ENCODE results near the gene ZNHIT1.
"Not testable (repeated sequence)": the region's sequence is repeated elsewhere in the genome, so short reads cannot be mapped to it uniquely, and the experiment has no call there.

ZNHIT1 gene

DNA sequence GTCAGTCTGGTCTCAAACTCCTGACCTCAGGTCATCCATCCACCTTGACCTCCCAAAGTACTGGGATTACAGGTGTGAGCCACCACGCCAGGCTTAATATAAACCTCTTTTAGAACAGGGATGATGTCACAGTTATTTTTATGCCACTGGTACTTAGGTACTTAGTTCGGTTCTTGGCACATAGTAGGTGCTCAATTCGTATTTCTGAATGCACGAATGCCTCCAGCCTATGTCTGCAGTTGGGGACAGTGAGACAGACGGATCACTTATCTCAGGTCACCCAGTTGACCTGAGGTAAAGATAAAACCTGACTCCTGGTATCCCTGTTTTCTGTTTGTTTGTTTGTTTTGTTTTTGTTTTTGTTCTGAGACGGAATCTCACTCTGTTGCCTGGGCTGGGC lies 31.8 kb upstream of the ZNHIT1 start:
- DNase-seq (ENCODE audit: low spot score), result no peak
- ChIA-PET CTCF (interaction anchor here (0.9 to 1.6 kb wide), 2 partner anchors 42 to 43 kb away, joined by 4 to 5 read pairs; no protein-coding TSS in a partner anchor), POLR2A (ENCODE audit: low non-redundant PET) (no interaction called here)
- TF ChIP-seq, protein P1, sequence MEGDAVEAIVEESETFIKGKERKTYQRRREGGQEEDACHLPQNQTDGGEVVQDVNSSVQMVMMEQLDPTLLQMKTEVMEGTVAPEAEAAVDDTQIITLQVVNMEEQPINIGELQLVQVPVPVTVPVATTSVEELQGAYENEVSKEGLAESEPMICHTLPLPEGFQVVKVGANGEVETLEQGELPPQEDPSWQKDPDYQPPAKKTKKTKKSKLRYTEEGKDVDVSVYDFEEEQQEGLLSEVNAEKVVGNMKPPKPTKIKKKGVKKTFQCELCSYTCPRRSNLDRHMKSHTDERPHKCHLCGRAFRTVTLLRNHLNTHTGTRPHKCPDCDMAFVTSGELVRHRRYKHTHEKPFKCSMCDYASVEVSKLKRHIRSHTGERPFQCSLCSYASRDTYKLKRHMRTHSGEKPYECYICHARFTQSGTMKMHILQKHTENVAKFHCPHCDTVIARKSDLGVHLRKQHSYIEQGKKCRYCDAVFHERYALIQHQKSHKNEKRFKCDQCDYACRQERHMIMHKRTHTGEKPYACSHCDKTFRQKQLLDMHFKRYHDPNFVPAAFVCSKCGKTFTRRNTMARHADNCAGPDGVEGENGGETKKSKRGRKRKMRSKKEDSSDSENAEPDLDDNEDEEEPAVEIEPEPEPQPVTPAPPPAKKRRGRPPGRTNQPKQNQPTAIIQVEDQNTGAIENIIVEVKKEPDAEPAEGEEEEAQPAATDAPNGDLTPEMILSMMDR (conservative IDR thresholded peaks at IDR 0.05; ENCODE audit: low read depth), result no peak
- H3K27ac ChIP-seq, result no peak overlapping the region

DNA sequence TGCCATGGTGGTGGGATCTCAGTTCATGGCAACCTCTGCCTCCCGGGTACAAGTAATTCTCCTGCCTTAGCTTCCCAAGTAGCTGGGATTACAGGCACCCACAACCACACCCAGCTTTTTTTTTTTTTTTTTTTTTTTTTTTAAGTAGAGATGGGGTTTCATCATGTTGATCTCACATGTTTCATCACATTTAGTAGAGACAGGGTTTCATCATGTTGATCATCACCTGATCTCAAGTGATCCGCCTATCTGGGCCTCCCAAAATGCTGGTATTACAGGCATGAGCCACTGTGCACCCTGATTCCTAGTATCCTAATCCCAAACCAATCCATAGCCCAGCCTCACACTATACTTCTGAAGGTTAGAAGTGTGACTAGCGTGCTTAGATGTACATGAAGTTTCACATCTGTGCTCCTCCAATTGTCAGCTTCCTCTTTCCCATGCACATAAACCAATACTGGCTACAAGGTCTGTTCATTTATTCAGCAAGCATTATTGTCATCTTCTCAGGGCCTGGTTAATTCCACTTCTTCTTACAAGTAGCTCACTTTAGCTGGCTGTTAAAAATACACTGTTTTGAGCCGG lies 31.0 kb upstream of the ZNHIT1 start:
- no peak overlapping the region for H3K27ac ChIP-seq
- ChIA-PET CTCF (interaction anchor here (0.6 to 1.6 kb wide), 4 partner anchors 43 to 190 kb away, joined by 3 to 5 read pairs (median 4); no protein-coding TSS in a partner anchor), POLR2A (ENCODE audit: low non-redundant PET) (interaction anchor here (0.7 kb wide), 1 partner anchor 9 kb away, joined by 9 read pairs; no protein-coding TSS in a partner anchor)
- DNase-seq (ENCODE audit: low spot score), result no peak
- TF ChIP-seq, protein P1 (conservative IDR thresholded peaks at IDR 0.05; ENCODE audit: low read depth), result no peak

DNA sequence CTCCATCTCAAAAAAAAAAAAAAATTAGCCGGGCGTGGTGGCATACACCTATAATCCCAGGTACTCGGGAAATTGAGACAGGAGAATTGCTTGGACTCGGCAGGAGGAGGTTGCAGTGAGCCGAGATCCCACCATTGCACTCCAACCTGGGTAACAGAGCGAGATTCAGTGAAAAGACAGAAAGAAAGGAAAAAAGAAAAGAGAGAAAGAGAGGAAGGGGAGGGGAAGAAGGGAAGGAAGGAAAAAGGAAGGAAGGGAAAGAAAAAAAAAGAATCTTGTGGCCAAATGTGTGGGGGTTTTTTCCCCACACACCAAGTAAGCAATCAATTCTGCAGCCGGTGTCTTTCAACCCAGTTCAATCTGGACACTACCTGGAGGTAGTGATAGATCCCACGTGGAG lies 28.9 kb upstream of the ZNHIT1 start:
- TF ChIP-seq, protein P1 (conservative IDR thresholded peaks at IDR 0.05; ENCODE audit: low read depth), result no peak
- no peak for DNase-seq (ENCODE audit: low spot score)
- ChIA-PET POLR2A (ENCODE audit: low non-redundant PET) (no interaction called here), CTCF (interaction anchor here (0.7 kb wide), 1 partner anchor 26 kb away, joined by 3 read pairs; no protein-coding TSS in a partner anchor)
- H3K27ac ChIP-seq, result no peak overlapping the region

DNA sequence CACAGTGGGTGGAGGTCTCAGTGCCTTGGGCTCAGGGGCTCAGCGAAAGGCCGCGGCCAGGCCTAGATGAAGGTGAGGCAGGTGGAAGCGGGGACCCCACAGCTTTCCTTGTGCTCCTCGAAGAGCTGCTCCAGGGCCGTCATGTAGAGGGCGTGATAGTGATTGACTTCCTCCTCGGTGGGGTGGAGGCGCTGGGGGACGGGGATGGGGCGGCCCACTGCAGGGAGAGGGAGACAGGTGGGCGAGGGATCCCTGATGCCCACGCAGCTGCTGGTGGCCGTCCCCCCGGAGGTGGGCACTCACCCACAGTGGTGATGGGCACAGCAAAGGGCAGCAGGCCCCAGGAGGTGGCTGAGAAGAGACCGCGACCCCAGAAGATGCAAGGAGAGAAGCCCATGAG lies 22.1 kb upstream of the ZNHIT1 start:
- ChIA-PET CTCF (no interaction called here), POLR2A (ENCODE audit: low non-redundant PET) (no interaction called here)
- H3K27ac ChIP-seq, result no peak overlapping the region

DNA sequence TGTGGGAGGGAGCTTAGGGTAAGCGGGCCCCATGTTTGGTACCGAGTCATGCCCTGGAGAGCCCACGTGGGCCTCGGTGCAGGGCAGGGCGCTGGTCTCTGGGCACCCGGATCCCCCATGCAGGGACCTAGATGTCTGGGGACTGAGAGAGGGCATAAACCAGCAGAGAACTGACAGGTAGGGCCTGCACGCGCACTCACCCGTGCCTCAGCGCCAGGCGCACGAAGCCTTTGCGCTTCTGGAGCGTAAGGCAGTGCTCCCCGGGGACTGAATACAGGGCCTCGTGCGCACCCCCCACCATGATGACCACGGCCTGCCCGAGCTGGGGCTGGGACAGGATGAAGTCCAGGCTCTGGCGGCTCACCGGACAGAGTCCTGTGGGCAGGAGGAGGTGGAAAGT lies 20.0 kb upstream of the ZNHIT1 start:
- DNase-seq (ENCODE audit: low spot score), result no peak
- ChIA-PET CTCF (no interaction called here), POLR2A (ENCODE audit: low non-redundant PET) (no interaction called here)
- H3K27ac ChIP-seq, result no peak overlapping the region
- TF ChIP-seq, protein P1 (conservative IDR thresholded peaks at IDR 0.05; ENCODE audit: low read depth), result no peak

More for the DNA sequence above, 22.1 kb upstream of the ZNHIT1 start:
- TF ChIP-seq, protein P1 (conservative IDR thresholded peaks at IDR 0.05; ENCODE audit: low read depth), result no peak
- DNase-seq (ENCODE audit: low spot score), result no peak

DNA sequence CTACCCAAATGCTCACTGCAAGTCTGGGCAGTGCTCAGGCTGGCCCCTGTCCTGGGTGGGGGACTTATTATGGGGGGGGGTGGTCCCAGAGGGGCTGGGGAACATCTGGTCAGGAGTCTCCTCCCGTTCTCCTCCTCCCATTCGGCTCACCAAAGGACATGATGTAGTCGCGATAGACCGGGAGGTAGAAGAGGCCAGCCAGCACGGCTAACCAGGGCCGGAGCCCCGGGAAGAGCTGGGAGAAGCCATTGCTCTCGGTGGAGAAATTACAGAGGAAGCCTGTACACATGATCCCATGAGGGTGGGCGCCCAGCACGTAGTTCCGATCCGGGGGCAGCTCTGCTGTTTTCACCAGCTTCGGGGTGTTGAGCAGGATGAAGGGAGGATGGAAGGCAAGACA lies 19.5 kb upstream of the ZNHIT1 start:
- DNase-seq (ENCODE audit: low spot score), result no peak
- CTCF ChIA-PET, result no interaction called here
- POLR2A ChIA-PET (ENCODE audit: low non-redundant PET), result no interaction called here
- no peak overlapping the region for H3K27ac ChIP-seq
- TF ChIP-seq, protein P1 (conservative IDR thresholded peaks at IDR 0.05; ENCODE audit: low read depth), result no peak

DNA sequence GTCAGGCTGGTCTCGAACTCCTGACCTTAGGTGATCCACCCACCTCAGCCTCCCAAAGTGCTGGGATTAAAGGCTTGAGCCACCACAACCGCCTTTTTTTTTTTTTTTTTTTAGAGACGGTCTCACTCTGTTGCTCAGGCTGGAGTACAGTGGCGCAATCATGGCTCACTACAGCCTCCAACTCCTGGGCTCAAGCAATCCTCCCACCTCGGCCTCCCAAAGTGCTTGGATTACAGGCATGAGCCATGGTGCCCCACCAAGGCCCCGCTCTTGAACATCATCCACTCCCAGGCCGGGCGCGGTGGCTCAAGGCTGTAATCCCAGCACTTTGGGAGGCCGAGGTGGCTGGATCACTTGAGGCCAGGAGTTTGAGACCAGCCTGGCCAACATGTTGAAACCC lies 18.4 kb upstream of the ZNHIT1 start:
- DNase-seq (ENCODE audit: low spot score); H3K27ac ChIP-seq; POLR2A ChIA-PET (ENCODE audit: low non-redundant PET): not testable (repeated sequence)
- CTCF ChIA-PET, result interaction anchor here (0.9 to 2.1 kb wide), 2 partner anchors 23 to 304 kb away, joined by 3 to 5 read pairs; partner anchors contain the start of gene ACHE

Data from RWPE1 (cell line).